ENCODE measurements around the gene CEMIP2.

GRCh38 chr9:71814226-71814625 lies 45.9 kb upstream of the CEMIP2 start:
- TF ChIP-seq CTCF (conservative IDR thresholded peaks at IDR 0.05) (no peak), ZFX (IDR thresholded peaks at IDR 0.05) (no peak)

All from C4-2B (cell line).